HG03442 (cell line): ENCODE results near the gene TRPC4AP.
"Not testable (repeated sequence)": the region's sequence is repeated elsewhere in the genome, so short reads cannot be mapped to it uniquely, and the experiment has no call there.

ENCODE experiments used
- ATAC-seq: cut with Tn5 transposase; IDR thresholded peaks from one replicate; pipeline ENCODE4 v1.9.1; 2021; ENCODE audit warnings: mild to moderate bottlenecking, moderate library complexity; ENCODE audit not compliant: unreplicated experiment

The TRPC4AP gene

DNA sequence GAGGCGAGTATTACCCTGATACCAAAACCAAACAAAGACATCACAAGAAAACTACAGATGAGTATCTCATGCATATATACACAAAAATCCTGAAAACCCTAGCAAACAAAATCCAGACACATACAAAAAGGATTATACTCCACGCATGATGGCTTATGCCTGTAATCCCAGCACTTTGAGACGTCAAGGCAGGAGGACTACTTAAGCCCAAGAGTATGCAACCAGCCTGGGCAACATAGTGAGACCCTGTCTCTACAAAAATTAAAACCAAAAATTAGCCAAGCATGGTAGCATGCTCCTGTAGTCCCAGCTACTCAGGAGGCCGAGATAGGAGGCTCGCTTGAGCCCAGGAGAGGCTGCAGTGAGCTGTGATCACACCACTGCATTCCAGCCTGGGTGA lies 32.4 kb downstream of the TRPC4AP start:
- ATAC-seq = no peak

DNA sequence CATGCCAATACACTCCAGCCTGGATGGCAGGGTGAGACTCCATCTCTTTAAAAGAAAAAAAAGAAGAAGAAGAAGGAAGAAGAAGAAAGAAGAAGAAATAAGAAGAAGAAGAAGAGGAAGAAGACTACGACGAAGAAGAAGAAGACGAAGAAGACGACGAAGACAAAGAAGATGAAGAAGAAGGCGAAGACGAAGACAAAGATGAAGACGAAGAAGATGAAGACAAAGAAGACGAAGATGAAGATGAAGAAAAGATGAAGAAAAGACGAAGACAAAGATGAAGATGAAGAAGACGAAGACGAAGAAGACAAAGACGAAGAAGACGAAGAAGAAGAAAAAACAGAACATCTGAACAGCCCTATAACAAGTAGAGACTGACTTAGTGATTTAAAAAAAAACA lies 33.0 kb downstream of the TRPC4AP start:
- ATAC-seq = no peak

DNA sequence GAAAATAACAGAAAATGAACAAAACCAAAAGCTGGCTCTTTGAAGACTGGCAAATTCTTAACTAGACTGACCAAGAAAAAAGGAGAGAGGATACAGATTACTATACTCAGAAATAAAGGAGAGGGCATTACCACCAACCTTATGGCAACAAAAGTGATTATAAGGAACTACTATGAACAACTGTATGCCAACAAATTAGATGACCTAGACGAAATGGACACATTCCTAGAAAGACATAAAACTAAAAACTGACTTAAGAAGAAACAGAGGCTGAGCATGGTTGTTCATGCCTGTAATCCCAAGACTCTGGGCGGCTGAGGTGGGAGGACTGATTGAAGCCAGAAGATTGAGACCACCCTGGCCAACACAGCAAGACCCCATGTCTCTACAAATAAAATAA lies 33.5 kb downstream of the TRPC4AP start:
- ATAC-seq = no peak

DNA sequence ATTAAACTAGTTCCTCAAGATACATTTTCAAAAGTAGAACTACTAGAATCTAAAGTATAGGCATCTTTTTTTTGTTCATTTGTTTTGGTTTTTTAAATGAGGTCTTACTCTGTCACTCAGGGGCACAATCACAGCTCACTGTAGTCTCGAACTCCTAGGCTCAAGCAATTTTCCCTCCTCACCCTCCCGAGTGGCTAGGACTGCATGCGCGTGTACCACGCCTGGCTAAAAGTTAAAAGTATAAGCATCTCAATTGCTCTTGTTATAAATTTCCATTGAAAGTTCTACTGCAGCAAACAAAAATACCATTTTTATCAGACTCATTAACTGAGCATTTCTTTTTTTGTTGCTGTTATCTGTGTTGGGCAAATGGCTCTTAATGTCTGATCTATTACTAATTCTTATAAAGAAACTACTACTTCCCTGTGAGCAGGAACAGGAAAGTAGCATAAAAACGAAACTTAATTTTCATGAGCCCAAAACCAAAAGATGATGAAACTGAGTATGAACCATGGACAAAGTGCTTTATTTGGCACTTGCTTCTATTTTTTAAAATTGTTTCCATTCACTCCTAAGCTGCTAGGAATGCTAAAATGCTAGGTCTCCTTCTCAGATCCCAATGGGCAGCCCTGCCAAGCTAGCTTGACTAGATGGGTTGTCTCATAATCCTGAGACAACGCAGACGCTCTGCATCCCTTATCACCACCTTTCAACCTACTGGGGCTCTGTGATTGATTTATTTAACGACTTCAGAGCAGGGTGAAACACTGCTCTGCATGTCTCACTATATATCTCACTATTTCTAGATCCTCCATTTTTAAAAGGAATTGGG lies 36.9 kb downstream of the TRPC4AP start:
- ATAC-seq = no peak

DNA sequence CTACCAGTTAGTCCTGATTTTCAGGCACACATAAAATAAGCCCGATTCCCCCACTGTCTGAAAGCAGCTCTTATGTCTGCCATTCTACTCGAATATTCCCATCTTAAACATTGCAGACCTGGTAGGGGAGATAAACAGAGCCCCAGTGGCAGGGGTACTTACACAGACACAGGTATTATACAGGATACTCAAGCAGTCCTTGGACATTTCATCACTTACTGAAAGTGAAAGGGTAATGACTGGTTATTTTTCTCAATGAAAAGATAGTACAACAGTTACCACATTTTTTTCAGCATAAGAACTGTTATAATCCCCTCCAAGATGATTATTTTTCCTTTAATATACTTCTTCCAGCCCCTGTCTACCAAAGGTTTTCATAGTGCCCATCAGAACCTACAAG lies 37.8 kb downstream of the TRPC4AP start:
- no peak for ATAC-seq

DNA sequence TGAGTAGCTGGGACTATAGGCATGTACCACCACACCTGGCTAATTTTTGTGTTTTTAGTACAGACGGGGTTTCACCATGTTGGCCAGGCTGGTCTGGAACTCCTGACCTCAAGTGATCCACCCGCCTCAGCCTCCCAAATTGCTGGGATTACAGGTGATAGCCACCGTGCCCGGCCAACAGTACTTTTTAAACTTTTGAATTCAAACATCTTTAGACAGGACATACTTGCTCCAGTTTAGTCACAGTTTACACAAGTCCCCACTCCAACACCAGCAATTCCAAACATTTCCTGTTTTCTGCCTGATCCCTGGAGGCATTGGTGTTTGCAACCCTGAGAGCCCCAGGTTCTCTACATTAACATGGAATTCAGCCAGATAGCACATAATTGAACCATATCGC lies 40.0 kb downstream of the TRPC4AP start:
- not testable (repeated sequence) for ATAC-seq

DNA sequence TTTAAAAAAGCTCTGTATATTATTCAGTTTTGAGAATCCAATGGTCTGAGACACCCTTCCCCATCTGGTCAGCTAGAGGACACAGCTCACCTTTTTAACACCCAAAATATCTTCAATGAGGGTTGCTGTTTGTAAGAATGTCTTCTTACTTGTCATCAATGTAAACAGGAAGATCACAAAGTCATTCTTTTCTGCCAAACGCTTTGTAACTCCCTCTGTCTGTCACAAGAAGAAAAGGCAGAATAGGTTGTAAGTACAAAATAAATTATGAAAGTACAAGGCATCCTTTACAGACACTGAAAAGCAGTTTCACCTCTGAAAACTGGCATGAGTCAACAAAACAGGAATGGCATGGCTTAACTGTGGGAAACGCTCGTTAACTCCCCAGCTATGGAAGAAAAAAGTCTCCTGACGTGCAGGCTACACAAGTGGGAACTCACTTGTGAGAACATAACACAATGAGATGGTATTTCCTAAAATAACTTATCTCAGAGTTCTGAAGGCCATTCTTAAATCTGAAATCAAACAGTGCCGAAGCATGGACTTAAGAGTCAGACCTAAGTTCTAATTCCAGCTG lies 42.7 kb downstream of the TRPC4AP start:
- ATAC-seq = no peak

DNA sequence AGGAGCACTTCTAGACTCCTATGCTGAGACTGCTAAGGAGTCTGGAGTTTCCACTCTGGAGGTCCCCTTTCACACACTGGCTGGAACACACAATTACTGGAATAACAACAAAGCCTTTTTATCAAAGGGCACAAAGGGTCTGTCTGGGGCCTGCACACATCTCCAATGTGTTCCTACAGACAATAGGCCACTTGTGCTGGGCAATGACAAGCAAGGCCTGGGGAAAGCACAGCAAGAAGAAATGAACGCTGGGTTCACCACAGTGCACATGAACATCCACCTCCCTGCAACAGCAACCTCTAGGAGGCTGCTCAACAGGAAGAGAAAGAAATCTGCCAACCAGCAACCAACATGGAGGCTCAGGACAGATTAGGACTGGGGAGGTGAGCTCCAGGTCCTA lies 43.9 kb downstream of the TRPC4AP start:
- no peak for ATAC-seq

DNA sequence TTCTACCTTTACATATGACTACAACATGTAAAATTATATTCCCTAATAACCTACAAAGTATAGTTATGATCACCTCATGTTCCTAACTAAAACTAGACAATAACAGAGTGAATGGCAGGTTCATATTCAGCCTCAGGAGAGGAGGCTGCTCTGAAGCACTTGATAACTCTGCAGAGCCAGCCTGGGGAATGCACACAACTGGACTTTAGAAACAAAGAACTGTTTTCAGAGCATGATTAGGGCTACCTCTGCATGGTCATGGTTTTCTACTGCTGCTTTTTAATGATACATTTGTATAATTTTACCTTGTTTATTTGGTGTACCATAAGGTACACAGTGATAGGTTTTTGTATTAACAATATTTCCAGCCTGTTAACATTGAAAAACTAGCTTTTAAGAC lies 50.3 kb downstream of the TRPC4AP start:
- no peak for ATAC-seq

DNA sequence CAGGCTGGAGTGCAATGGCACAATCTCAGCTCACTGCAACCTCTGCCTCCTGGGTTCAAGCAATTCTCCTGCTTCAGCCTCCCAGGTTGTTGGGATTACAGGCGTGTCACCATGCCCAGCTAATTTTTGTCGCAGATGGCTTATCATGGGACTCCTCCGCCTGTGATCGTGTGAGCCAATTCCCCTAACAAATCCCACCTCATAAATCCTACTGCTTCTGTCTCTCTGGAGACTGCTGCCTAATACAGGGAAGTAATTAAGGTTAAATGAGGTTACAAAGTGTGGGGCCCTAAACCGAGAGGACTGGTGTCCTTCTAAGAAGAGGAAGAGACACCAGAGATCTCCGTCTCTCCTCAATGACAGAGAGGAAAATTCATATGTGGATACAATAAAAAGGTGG lies 52.0 kb downstream of the TRPC4AP start:
- no peak for ATAC-seq

DNA sequence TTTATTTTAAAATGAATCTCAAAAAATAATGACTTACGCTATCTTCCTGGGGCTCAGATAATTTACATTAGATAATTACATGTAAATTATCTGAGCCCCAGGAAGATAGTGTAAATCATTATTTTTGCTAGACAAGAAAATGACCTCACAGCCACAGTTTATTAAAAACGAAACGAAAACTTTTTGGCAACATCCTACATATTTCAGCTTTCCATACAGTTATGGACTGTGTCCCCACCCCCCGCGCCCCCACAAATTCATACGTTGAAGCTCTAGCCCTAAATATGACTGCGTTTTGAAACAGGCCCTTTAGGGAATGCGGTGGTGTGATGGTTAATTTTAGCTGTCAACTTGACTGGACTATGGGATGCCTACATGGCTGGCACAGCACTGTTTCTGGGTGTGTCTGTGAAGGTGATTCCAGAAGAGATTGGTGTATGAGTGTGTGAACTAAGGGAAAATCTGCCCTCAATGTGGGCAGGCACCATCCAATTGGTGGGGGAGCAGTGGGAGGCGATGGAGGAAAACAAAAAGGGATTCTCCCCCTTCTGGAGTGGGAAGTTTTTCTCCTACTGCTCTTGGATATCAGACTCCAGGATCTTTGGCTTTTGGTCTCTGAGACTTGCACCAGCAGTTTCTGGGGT lies 52.6 kb downstream of the TRPC4AP start:
- ATAC-seq = no peak

DNA sequence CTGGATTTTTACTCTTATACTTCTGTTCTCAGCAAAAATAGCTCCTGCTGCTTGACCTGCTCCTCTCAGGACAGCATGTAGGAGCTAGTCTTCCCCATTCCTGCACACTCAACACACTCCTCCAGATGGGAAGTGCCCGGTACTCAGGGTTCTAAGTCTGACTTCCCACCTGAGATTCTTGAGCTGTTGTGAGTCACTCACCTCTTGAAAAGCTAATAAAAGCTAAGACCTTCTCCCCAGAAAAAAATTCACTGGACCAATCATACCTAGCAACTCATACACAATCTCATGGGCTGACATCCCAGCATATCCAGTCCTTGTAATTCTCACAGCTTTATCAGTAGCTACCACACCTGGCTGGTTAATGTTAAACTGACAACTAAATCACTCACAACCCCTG lies 53.5 kb downstream of the TRPC4AP start:
- ATAC-seq = no peak

DNA sequence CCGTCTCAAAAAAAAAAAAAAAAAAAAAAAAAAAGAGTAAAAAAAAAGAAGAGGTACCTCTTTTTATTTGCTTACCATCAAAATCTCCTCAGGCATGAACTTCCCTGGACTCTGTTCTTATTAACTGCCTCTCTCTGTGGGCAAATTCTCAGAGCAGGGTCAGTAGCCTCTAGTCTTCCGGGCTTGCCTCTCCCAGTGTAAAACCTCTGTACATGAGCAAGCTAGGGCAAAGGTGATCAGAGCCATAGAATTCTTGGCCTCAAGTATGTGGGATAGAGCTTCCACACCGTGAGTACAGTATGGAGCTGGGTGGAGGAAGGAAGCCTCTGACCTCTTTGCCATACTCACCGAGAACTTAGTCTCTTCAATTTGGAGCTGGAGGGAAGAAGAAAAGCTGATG lies 58.5 kb downstream of the TRPC4AP start:
- no peak for ATAC-seq

DNA sequence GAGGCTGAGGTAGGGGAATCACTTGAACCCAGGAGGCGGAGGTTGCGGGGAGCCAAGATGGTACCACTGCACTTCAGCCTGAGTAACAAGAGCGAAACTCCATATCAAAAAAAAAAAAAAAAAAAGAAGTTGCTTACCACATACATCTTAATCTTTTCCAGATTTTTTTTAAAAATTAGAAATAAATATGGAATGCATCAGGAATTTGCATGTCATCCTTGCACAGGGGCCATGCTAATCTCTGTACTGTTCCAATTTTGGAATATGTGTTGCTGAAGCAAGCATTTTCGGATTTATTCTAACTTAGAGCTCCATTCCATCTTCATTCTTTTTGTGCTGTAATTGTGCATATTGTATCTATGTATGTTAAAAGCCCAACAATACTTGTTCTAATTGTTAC lies 62.5 kb downstream of the TRPC4AP start:
- no peak for ATAC-seq

DNA sequence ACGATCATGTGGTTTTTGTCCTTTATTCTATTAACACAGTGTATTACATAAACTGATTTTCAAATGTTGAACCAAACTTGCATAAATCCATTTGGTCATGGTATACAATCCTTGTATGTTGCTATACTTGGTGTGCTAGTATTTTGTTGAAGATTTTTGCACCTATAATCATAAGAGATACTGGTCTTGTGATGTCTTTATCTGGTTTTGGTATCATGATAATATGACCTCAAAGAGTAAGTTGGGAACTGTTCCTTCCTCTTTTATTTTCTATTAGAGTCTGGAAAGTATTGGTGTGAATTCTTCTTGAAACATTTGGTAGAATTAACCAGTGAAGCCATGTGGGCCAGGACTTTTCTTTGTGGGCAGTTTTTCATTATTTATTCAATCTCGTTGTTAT lies 65.3 kb downstream of the TRPC4AP start:
- no peak for ATAC-seq

DNA sequence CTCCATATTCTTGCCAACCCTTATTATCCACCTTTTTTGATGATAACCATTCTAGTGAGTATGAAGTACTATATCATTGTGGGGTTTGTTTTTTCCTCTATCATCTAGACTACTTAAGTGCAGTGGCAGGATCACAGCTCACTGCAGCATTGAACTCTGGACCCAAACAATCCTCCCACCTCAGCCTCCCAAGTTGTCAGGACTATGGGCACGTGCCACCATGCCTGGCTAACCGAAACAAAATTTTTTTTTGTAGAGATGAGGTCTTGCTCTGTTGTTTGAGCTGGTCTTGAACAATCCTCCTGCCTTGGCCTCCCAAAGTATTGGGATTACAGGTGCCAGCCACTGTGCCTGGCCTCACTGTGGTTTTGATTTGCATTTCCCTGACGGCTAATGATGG lies 67.5 kb downstream of the TRPC4AP start:
- no peak for ATAC-seq

DNA sequence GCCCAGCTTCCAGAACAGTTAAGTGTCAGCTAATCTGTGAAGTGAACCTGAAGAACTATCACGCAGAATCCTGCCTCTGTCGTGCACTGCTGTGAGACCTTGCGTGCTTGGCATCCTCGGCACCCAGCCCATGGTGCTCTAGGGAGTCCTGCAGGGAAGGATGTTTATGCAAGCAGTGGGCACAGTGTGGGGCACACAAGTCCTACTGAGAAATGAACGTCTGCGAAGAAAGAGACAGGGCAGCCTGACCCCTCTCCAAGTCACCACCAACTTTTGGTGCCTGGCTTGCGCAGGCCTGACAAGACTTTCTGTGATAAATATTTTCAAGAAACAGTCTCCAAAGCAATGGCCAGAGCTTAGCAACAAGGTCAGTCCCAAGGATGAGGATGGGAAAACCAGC lies 69.0 kb downstream of the TRPC4AP start:
- ATAC-seq = no peak

DNA sequence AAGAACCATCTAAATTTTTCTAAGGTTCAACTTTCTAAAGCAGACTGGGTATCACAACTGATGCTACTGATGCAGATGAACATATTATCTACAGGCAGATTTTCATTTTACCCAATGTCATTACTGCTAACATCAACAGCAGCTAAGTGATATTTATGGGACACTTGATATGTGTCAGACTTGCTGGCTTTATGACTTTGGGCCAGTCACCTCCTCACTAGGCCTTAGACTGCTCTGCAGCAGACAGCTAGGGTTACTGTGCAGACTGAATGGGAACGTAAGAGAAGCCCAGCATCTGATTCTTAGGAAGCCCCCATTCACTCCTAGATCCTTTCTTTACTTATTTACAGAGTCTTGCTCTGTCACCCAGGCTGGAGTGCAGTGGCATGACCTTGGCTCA lies 70.8 kb downstream of the TRPC4AP start:
- ATAC-seq = no peak

DNA sequence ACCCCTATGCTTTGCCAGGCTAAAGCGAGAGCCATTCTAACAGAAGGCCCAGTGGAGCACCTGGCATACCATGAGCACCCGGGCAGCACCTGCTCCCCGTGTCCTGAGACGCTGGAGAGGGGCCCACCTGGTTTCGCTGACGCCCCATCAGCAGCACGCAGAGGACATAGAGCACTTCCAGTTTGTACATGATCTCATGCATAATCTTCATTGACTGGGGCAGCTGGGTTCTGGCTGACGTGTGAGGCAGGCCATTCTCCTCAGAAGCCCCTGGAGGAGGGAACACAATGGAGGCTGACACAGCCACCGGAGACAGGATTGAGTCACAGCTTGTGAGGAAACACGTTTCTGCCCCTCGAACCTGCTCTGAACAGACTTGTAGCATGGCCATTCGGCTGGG lies 71.5 kb downstream of the TRPC4AP start:
- ATAC-seq = no peak

DNA sequence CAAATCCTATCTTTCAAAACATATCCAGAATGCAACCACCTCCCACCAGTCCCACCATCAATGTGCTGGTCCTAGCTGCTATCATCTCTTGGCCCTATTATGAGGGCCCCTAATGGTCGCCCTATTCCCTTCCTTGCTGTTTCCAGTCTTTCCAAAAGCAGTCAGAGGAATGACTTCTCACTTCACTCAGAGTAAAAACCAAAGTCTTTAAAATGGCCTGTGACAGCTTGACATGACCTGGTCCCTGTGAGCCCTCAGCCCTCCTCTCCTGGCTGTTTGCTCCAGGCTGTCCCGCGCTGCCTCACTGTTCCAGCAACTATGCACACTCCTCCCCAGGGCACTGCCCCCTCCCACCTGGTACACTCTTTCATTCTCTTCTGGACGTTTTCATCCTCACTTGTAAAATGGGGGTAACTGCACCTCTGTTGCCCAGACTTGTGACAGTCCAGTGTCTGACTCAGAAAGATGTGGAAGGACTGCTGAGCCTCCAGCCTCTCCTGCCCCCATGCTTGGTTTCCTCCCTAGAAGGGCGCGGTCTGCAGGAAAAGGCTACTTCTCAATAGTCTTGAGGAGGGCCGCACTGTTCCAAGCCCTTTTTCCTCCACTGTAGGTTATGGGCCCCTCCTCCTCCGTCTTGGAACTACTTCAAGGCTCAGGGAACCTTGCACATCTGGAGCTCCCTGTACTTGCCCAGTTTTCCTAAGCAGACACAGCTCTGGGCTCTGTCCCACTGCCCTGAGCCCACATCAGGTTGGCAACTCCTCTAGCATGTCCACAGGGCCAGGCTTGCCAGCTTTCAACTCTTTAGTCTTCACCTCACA lies 72.3 kb downstream of the TRPC4AP start:
- ATAC-seq = no peak

DNA sequence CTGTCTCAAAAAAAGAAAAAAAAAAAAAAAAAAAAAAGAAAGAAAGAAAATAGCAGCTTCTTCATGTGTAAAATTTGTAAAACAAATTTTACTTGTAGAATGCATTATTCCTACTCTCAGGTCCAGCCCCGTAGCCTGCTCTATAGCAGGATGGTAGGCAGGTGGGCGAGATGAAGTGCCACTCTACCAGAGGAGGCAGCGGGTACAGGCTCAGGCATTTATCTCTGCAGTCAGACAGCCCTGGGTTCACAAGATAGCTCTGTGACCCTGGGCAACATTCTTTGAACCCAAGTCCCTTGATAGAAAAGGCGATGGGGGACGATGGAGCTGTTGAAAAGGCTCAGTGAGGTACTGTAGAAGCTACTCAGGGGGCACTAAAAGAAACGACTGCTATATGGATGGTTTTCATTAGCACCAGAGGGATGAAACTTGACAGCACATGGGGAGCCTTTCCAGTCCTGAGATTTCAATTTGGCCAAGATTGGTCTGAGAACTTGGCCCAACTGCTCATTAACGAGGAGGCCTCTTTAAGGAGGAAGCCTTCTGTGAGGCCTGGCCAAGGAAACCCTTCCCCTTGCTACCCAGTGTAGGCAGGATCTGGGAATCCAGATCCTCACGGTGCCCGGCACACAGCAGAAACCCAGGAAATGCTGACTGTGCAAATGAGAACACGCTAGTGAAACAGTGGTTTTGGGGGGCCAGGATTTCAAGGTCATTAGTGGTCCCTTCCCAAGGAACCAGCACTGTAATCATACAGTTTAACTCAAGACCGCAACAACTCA lies 73.8 kb downstream of the TRPC4AP start:
- no peak for ATAC-seq
